Measurements from ENCODE around the gene CYP4F11. TPM values are rescaled to one million over a fixed set of nuclear protein-coding genes. Genes with fewer than 3 reads are reported as not detected.
"Not testable (repeated sequence)": the region's sequence is repeated elsewhere in the genome, so short reads cannot be mapped to it uniquely, and the experiment has no call there.

CYP4F11 gene
- total RNA-seq, result not detected

GRCh38 chr19:15934332-15935078 lies at the start of gene CYP4F11:
Gene CYP4F11 (minus strand): TSS chr19:15934529. CDS start chr19:15934408, 121 bp downstream.
- Mint-ChIP-seq H3K9me3 (peaks cover 10% of the 10 kb centered on the region), H3K27ac (peak within 1 kb of the TSS; percentile 28), H3K36me3 (peaks cover 9% of the 10 kb centered on the region), H3K27me3 (peaks cover 26% of the 10 kb centered on the region), H3K4me3 (no peak within 1 kb of the TSS), H3K4me1 (ENCODE audit: low read depth) (no peaks in the 10 kb centered on the region)
- CTCF ChIA-PET, result no interaction called here
- POLR2A ChIA-PET, result interaction anchor here (0.6 kb wide), 1 partner anchor 693 kb away, joined by 3 read pairs; no protein-coding TSS in a partner anchor
- DNase-seq, result no peak
- intact Hi-C loops (cut with micrococcal nuclease), result no loop called here

- Mint-ChIP-seq H3K4me3 (no peak overlapping the region), H3K9me3 (peaks cover 10% of the 10 kb centered on the region), H3K27me3 (peaks cover 17% of the 10 kb centered on the region), H3K36me3 (peaks cover 6% of the 10 kb centered on the region), H3K4me1 (ENCODE audit: low read depth) (no peaks in the 10 kb centered on the region), H3K27ac (no peak overlapping the region)
- POLR2A ChIA-PET, result no interaction called here
- CTCF ChIA-PET, result no interaction called here
- no peak for DNase-seq
- intact Hi-C loops (cut with micrococcal nuclease), result no loop called here
These were observed 45.0 kb upstream of the CYP4F11 start for GRCh38 chr19:15979293-15979692.

- no peaks in the 10 kb centered on the region for H3K4me1 Mint-ChIP-seq (ENCODE audit: low read depth)
- ChIA-PET CTCF (no interaction called here), POLR2A (no interaction called here)
- peaks cover 2% of the 10 kb centered on the region for H3K36me3 Mint-ChIP-seq
- intact Hi-C loops (cut with micrococcal nuclease), result no loop called here
- no peak for DNase-seq
- H3K27me3 Mint-ChIP-seq, result peaks cover 16% of the 10 kb centered on the region
- peaks cover 3% of the 10 kb centered on the region for H3K9me3 Mint-ChIP-seq
- H3K27ac Mint-ChIP-seq, result no peak overlapping the region
- no peak overlapping the region for H3K4me3 Mint-ChIP-seq
These were observed 43.4 kb upstream of the CYP4F11 start for GRCh38 chr19:15977690-15978089.

GRCh38 chr19:15976836-15977689 lies 42.7 kb upstream of the CYP4F11 start:
- Mint-ChIP-seq H3K36me3 (peaks cover 2% of the 10 kb centered on the region), H3K4me3 (no peak overlapping the region), H3K27ac (no peak overlapping the region), H3K4me1 (ENCODE audit: low read depth) (no peaks in the 10 kb centered on the region), H3K9me3 (peaks cover 3% of the 10 kb centered on the region), H3K27me3 (peaks cover 19% of the 10 kb centered on the region)
- DNase-seq, result no peak
- ChIA-PET CTCF (no interaction called here), POLR2A (no interaction called here)
- intact Hi-C loops (cut with micrococcal nuclease), result no loop called here

- CTCF ChIA-PET, result no interaction called here
- intact Hi-C loops (cut with micrococcal nuclease), result no loop called here
- no peaks in the 10 kb centered on the region for H3K36me3 Mint-ChIP-seq
- no peak overlapping the region for H3K4me3 Mint-ChIP-seq
- no peak overlapping the region for H3K27ac Mint-ChIP-seq
- H3K4me1 Mint-ChIP-seq (ENCODE audit: low read depth), result no peaks in the 10 kb centered on the region
- POLR2A ChIA-PET, result no interaction called here
- H3K27me3 Mint-ChIP-seq, result peaks cover 17% of the 10 kb centered on the region
- DNase-seq, result no peak
- H3K9me3 Mint-ChIP-seq, result no peaks in the 10 kb centered on the region
These were observed 40.5 kb upstream of the CYP4F11 start for GRCh38 chr19:15974856-15975255.

GRCh38 chr19:15972043-15972442 lies 37.7 kb upstream of the CYP4F11 start:
- not testable (repeated sequence) for H3K27ac Mint-ChIP-seq

GRCh38 chr19:15971224-15971780 lies 37.0 kb upstream of the CYP4F11 start:
- H3K36me3 Mint-ChIP-seq, result no peaks in the 10 kb centered on the region
- POLR2A ChIA-PET, result no interaction called here

More at GRCh38 chr19:15972043-15972442, 37.7 kb upstream of the CYP4F11 start:
- intact Hi-C loops (cut with micrococcal nuclease); H3K9me3 Mint-ChIP-seq; CTCF ChIA-PET; H3K4me3 Mint-ChIP-seq; DNase-seq; H3K36me3 Mint-ChIP-seq; H3K4me1 Mint-ChIP-seq (ENCODE audit: low read depth); H3K27me3 Mint-ChIP-seq; POLR2A ChIA-PET: not testable (repeated sequence)

GRCh38 chr19:15964231-15964630 lies 29.9 kb upstream of the CYP4F11 start:
- DNase-seq, result no peak
- Mint-ChIP-seq H3K27ac (no peak overlapping the region), H3K9me3 (no peaks in the 10 kb centered on the region), H3K36me3 (no peaks in the 10 kb centered on the region), H3K27me3 (peaks cover 22% of the 10 kb centered on the region), H3K4me3 (no peak overlapping the region), H3K4me1 (ENCODE audit: low read depth) (no peaks in the 10 kb centered on the region)
- ChIA-PET CTCF (no interaction called here), POLR2A (no interaction called here)
- intact Hi-C loops (cut with micrococcal nuclease), result no loop called here

More at GRCh38 chr19:15971224-15971780, 37.0 kb upstream of the CYP4F11 start:
- intact Hi-C loops (cut with micrococcal nuclease), result no loop called here
- no peak overlapping the region for H3K4me3 Mint-ChIP-seq
- H3K4me1 Mint-ChIP-seq (ENCODE audit: low read depth), result no peaks in the 10 kb centered on the region
- no peak overlapping the region for H3K27ac Mint-ChIP-seq
- no peaks in the 10 kb centered on the region for H3K9me3 Mint-ChIP-seq
- H3K27me3 Mint-ChIP-seq, result peaks cover 11% of the 10 kb centered on the region
- DNase-seq, result no peak
- CTCF ChIA-PET, result no interaction called here

- Mint-ChIP-seq H3K27me3 (peaks cover 30% of the 10 kb centered on the region), H3K36me3 (no peaks in the 10 kb centered on the region), H3K4me1 (ENCODE audit: low read depth) (no peaks in the 10 kb centered on the region), H3K4me3 (no peak overlapping the region), H3K27ac (no peak overlapping the region), H3K9me3 (no peaks in the 10 kb centered on the region)
- CTCF ChIA-PET, result no interaction called here
- intact Hi-C loops (cut with micrococcal nuclease), result no loop called here
- POLR2A ChIA-PET, result no interaction called here
- DNase-seq, result no peak
These were observed 28.0 kb upstream of the CYP4F11 start for GRCh38 chr19:15962319-15962718.

- DNase-seq, result no peak
- no peaks in the 10 kb centered on the region for H3K36me3 Mint-ChIP-seq
- H3K4me3 Mint-ChIP-seq, result no peak overlapping the region
- peaks cover 51% of the 10 kb centered on the region for H3K27me3 Mint-ChIP-seq
- H3K4me1 Mint-ChIP-seq (ENCODE audit: low read depth), result no peaks in the 10 kb centered on the region
- intact Hi-C loops (cut with micrococcal nuclease), result no loop called here
- peaks cover 2% of the 10 kb centered on the region for H3K9me3 Mint-ChIP-seq
- ChIA-PET CTCF (no interaction called here), POLR2A (no interaction called here)
- H3K27ac Mint-ChIP-seq, result no peak overlapping the region
These were observed 20.5 kb upstream of the CYP4F11 start for GRCh38 chr19:15954820-15955219.

GRCh38 chr19:15948223-15949058 lies 14.1 kb upstream of the CYP4F11 start, which contains the start of gene OR10H4:
Gene OR10H4 (plus strand): TSS chr19:15949008. CDS start chr19:15949008, 0 bp downstream.
- Mint-ChIP-seq H3K27me3 (peaks cover 39% of the 10 kb centered on the region), H3K27ac (no peak within 1 kb of the TSS), H3K4me1 (ENCODE audit: low read depth) (no peaks in the 10 kb centered on the region), H3K9me3 (peaks cover 20% of the 10 kb centered on the region), H3K4me3 (no peak within 1 kb of the TSS), H3K36me3 (peaks cover 5% of the 10 kb centered on the region)
- no peak for DNase-seq
- ChIA-PET CTCF (no interaction called here), POLR2A (no interaction called here)
- intact Hi-C loops (cut with micrococcal nuclease), result no loop called here

- Mint-ChIP-seq H3K27me3 (peaks cover 28% of the 10 kb centered on the region), H3K27ac (no peak overlapping the region), H3K9me3 (peaks cover 20% of the 10 kb centered on the region), H3K4me3 (no peak overlapping the region), H3K4me1 (ENCODE audit: low read depth) (no peaks in the 10 kb centered on the region), H3K36me3 (peaks cover 5% of the 10 kb centered on the region)
- CTCF ChIA-PET, result no interaction called here
- DNase-seq, result no peak
- intact Hi-C loops (cut with micrococcal nuclease), result no loop called here
- POLR2A ChIA-PET, result no interaction called here
These were observed 11.0 kb upstream of the CYP4F11 start for GRCh38 chr19:15945301-15945700.

Measured in activated CD4-positive, alpha-beta memory T cell treated with anti-CD3 and anti-CD28 coated beads for 36 hours (primary cell).